ENCODE data around the gene POLR3B.
"Not testable (repeated sequence)": the region's sequence is repeated elsewhere in the genome, so short reads cannot be mapped to it uniquely, and the experiment has no call there.

DNA sequence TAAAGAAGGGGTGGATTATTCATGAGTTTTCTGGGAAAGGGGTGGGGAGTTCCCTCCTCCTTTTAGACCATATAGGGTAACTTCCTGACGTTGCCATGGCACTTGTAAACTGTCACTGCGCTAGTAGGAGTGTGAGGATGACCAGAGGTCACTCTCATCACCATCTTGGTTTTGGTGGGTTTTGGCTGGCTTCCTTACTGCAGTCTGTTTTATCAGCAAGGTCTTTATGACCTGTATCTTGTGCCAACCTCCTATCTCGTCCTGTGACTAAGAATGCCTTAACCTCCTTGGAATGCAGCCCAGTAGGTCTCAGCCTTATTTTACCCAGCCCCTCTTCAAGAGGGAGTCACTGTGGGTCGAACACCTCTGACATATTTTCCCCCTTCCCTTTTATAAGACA lies 24.3 kb downstream of the POLR3B start:
- TF ChIP-seq, protein P1, sequence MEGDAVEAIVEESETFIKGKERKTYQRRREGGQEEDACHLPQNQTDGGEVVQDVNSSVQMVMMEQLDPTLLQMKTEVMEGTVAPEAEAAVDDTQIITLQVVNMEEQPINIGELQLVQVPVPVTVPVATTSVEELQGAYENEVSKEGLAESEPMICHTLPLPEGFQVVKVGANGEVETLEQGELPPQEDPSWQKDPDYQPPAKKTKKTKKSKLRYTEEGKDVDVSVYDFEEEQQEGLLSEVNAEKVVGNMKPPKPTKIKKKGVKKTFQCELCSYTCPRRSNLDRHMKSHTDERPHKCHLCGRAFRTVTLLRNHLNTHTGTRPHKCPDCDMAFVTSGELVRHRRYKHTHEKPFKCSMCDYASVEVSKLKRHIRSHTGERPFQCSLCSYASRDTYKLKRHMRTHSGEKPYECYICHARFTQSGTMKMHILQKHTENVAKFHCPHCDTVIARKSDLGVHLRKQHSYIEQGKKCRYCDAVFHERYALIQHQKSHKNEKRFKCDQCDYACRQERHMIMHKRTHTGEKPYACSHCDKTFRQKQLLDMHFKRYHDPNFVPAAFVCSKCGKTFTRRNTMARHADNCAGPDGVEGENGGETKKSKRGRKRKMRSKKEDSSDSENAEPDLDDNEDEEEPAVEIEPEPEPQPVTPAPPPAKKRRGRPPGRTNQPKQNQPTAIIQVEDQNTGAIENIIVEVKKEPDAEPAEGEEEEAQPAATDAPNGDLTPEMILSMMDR (IDR thresholded peaks at IDR 0.05) = not testable (repeated sequence)
- not testable (repeated sequence) for TF ChIP-seq EP300 (IDR thresholded peaks at IDR 0.05)
